ENCODE measurements around the gene B3GNT3. TPM values are rescaled to one million over a fixed set of nuclear protein-coding genes. Genes with fewer than 3 reads are reported as not detected.

The B3GNT3 gene
- total and polyA plus RNA-seq, 4 donors = 0.42 to 4.5 (median 1.9) TPM; not detected in 1

GRCh38 chr19:17753976-17754375 is 41.0 kb upstream of the B3GNT3 start:
- no peaks in the 10 kb centered on the region for H3K4me1 ChIP-seq (ENCODE audit: control insufficient read depth in 1 of 2, insufficient read depth in 2 of 2, low read length in 2 of 2)
- H3K36me3 ChIP-seq (ENCODE audit: control insufficient read depth in 1 of 2, insufficient read depth in 2 of 2, low read length in 1 of 2) = no peaks in the 10 kb centered on the region
- H3K27ac ChIP-seq (ENCODE audit: low read depth in 1 of 2, low read length in 2 of 2) = no peak overlapping the region
- H3K9me3 ChIP-seq (ENCODE audit: control insufficient read depth, low read length) = no peaks in the 10 kb centered on the region
- H3K27me3 ChIP-seq (ENCODE audit: control insufficient read depth in 1 of 2, insufficient read depth in 2 of 2, low read length in 1 of 2) = no peaks in the 10 kb centered on the region
- intact Hi-C loops (cut with DNase I) = no loop called here
- no peak for ATAC-seq (ENCODE audit: low FRiP score)
- no peak for DNase-seq
- 69 to 70% methylated on average over 9 of the region's 9 CpGs for WGBS, 2 donors
- no peak overlapping the region for H3K4me3 ChIP-seq (ENCODE audit: low read length in 2 of 2)

DNA sequence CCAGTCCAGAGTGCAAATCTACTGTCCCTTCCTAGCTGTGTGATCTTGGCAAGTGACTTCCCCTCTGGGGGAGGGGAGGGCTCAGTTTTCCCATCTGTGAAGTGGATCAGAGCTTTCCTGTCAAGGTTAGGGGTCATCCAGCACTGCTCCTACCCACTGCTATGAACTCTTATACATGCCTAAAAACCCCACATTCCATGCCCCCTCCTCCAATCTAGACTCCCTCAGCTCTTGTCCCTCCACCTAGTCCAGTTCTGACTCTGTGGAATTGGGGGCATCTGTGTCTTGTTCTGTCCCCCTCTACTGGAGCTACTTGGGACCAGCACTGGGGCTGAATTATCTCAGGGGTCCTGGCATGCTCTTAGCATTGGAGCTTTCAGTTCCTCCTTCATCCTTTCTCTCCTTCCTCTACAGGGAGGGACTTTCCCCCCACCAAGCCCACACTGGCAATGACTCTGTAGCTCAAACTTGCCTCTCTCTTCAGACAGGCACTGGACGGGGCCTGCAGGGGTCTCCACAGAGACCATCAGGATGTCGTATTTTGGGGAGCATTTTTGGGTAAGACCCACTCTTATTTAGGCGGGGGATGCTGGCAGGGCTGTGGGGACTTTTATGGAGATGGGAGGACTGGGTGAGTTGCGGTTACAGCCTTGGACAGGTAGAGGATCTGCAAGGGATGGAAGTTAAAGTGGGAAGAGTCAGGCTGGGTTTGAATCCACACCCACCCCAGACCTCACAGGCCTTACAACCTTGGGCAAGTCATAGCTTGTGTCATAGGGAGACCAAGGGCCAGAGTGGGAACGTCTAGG is 40.1 kb upstream of the B3GNT3 start:
- H3K27ac ChIP-seq (ENCODE audit: low read depth in 1 of 2, low read length in 2 of 2) = no peak overlapping the region
- H3K27me3 ChIP-seq (ENCODE audit: control insufficient read depth in 1 of 2, insufficient read depth in 2 of 2, low read length in 1 of 2) = no peaks in the 10 kb centered on the region
- no peaks in the 10 kb centered on the region for H3K4me1 ChIP-seq (ENCODE audit: control insufficient read depth in 1 of 2, insufficient read depth in 2 of 2, low read length in 2 of 2)
- intact Hi-C loops (cut with DNase I) = no loop called here
- WGBS, 2 donors = 79 to 83% methylated on average over 5 of the region's 5 CpGs
- H3K4me3 ChIP-seq (ENCODE audit: low read length in 2 of 2) = no peak overlapping the region
- H3K36me3 ChIP-seq (ENCODE audit: control insufficient read depth in 1 of 2, insufficient read depth in 2 of 2, low read length in 1 of 2) = no peaks in the 10 kb centered on the region
- no peak for DNase-seq
- H3K9me3 ChIP-seq (ENCODE audit: control insufficient read depth, low read length) = no peaks in the 10 kb centered on the region
- ATAC-seq (ENCODE audit: low FRiP score) = no peak

GRCh38 chr19:17755443-17755890 is 39.5 kb upstream of the B3GNT3 start:
- Histone ChIP-seq H3K4me1 (ENCODE audit: control insufficient read depth in 1 of 2, insufficient read depth in 2 of 2, low read length in 2 of 2) (no peaks in the 10 kb centered on the region), H3K9me3 (ENCODE audit: control insufficient read depth, low read length) (no peaks in the 10 kb centered on the region), H3K36me3 (ENCODE audit: control insufficient read depth in 1 of 2, insufficient read depth in 2 of 2, low read length in 1 of 2) (no peaks in the 10 kb centered on the region), H3K4me3 (ENCODE audit: low read length in 2 of 2) (no peak overlapping the region), H3K27ac (ENCODE audit: low read depth in 1 of 2, low read length in 2 of 2) (no peak overlapping the region), H3K27me3 (ENCODE audit: control insufficient read depth in 1 of 2, insufficient read depth in 2 of 2, low read length in 1 of 2) (no peaks in the 10 kb centered on the region)
- DNase-seq (no peak), ATAC-seq (ENCODE audit: low FRiP score) (no peak)
- intact Hi-C loops (cut with DNase I) = no loop called here
- 36 to 71% methylated on average over 1 of the region's 1 CpG for WGBS, 2 donors

- H3K27me3 ChIP-seq (ENCODE audit: control insufficient read depth in 1 of 2, insufficient read depth in 2 of 2, low read length in 1 of 2) = no peaks in the 10 kb centered on the region
- intact Hi-C loops (cut with DNase I) = no loop called here
- DNase-seq (no peak), ATAC-seq (ENCODE audit: low FRiP score) (no peak)
- no peaks in the 10 kb centered on the region for H3K36me3 ChIP-seq (ENCODE audit: control insufficient read depth in 1 of 2, insufficient read depth in 2 of 2, low read length in 1 of 2)
- H3K4me1 ChIP-seq (ENCODE audit: control insufficient read depth in 1 of 2, insufficient read depth in 2 of 2, low read length in 2 of 2) = no peaks in the 10 kb centered on the region
- H3K27ac ChIP-seq (ENCODE audit: low read depth in 1 of 2, low read length in 2 of 2) = no peak overlapping the region
- no peaks in the 10 kb centered on the region for H3K9me3 ChIP-seq (ENCODE audit: control insufficient read depth, low read length)
- 62 to 63% methylated on average over 12 of the region's 12 CpGs for WGBS, 2 donors
- H3K4me3 ChIP-seq (ENCODE audit: low read length in 2 of 2) = no peak overlapping the region
These were observed 38.8 kb upstream of the B3GNT3 start for GRCh38 chr19:17755977-17756670.

- no peak for ATAC-seq (ENCODE audit: low FRiP score)
- H3K27ac ChIP-seq (ENCODE audit: low read depth in 1 of 2, low read length in 2 of 2) = no peak overlapping the region
These were observed 37.8 kb upstream of the B3GNT3 start for GRCh38 chr19:17757125-17757524.

GRCh38 chr19:17758515-17758914 is 36.4 kb upstream of the B3GNT3 start:
- intact Hi-C loops (cut with DNase I) = no loop called here

More at GRCh38 chr19:17757125-17757524, 37.8 kb upstream of the B3GNT3 start:
- no peaks in the 10 kb centered on the region for H3K27me3 ChIP-seq (ENCODE audit: control insufficient read depth in 1 of 2, insufficient read depth in 2 of 2, low read length in 1 of 2)
- peak; percentile 64 to 88 for DNase-seq
- H3K36me3 ChIP-seq (ENCODE audit: control insufficient read depth in 1 of 2, insufficient read depth in 2 of 2, low read length in 1 of 2) = no peaks in the 10 kb centered on the region
- no peaks in the 10 kb centered on the region for H3K9me3 ChIP-seq (ENCODE audit: control insufficient read depth, low read length)
- H3K4me1 ChIP-seq (ENCODE audit: control insufficient read depth in 1 of 2, insufficient read depth in 2 of 2, low read length in 2 of 2) = no peaks in the 10 kb centered on the region
- intact Hi-C loops (cut with DNase I) = no loop called here
- WGBS, 2 donors = 1 to 5% methylated on average over 9 of the region's 9 CpGs
- no peak overlapping the region for H3K4me3 ChIP-seq (ENCODE audit: low read length in 2 of 2)

GRCh38 chr19:17761148-17761547 is 33.8 kb upstream of the B3GNT3 start:
- ATAC-seq (ENCODE audit: low FRiP score) (no peak), DNase-seq (no peak)
- H3K36me3 ChIP-seq (ENCODE audit: control insufficient read depth in 1 of 2, insufficient read depth in 2 of 2, low read length in 1 of 2) = no peaks in the 10 kb centered on the region
- WGBS, 2 donors = 77 to 86% methylated on average over 4 of the region's 4 CpGs
- no peaks in the 10 kb centered on the region for H3K9me3 ChIP-seq (ENCODE audit: control insufficient read depth, low read length)
- intact Hi-C loops (cut with DNase I) = loop anchor here in 1 of 2 donors (5.0 kb wide), 1 partner anchor 194 kb away; no protein-coding TSS in a partner anchor
- H3K4me1 ChIP-seq (ENCODE audit: control insufficient read depth in 1 of 2, insufficient read depth in 2 of 2, low read length in 2 of 2) = no peaks in the 10 kb centered on the region
- no peak overlapping the region for H3K27ac ChIP-seq (ENCODE audit: low read depth in 1 of 2, low read length in 2 of 2)
- H3K4me3 ChIP-seq (ENCODE audit: low read length in 2 of 2) = no peak overlapping the region
- H3K27me3 ChIP-seq (ENCODE audit: control insufficient read depth in 1 of 2, insufficient read depth in 2 of 2, low read length in 1 of 2) = no peaks in the 10 kb centered on the region

More at GRCh38 chr19:17758515-17758914, 36.4 kb upstream of the B3GNT3 start:
- 50 to 57% methylated on average over 5 of the region's 5 CpGs for WGBS, 2 donors
- DNase-seq (no peak), ATAC-seq (ENCODE audit: low FRiP score) (no peak)
- Histone ChIP-seq H3K27ac (ENCODE audit: low read depth in 1 of 2, low read length in 2 of 2) (no peak overlapping the region), H3K36me3 (ENCODE audit: control insufficient read depth in 1 of 2, insufficient read depth in 2 of 2, low read length in 1 of 2) (no peaks in the 10 kb centered on the region), H3K4me3 (ENCODE audit: low read length in 2 of 2) (no peak overlapping the region), H3K9me3 (ENCODE audit: control insufficient read depth, low read length) (no peaks in the 10 kb centered on the region), H3K4me1 (ENCODE audit: control insufficient read depth in 1 of 2, insufficient read depth in 2 of 2, low read length in 2 of 2) (no peaks in the 10 kb centered on the region), H3K27me3 (ENCODE audit: control insufficient read depth in 1 of 2, insufficient read depth in 2 of 2, low read length in 1 of 2) (no peaks in the 10 kb centered on the region)

- DNase-seq = peak in 1 of 2 donors; percentile 67
- intact Hi-C loops (cut with DNase I) = loop anchor here in 1 of 2 donors (5.0 kb wide), 1 partner anchor 195 kb away; no protein-coding TSS in a partner anchor
- H3K27ac ChIP-seq (ENCODE audit: low read depth in 1 of 2, low read length in 2 of 2) = no peak overlapping the region
- no peaks in the 10 kb centered on the region for H3K9me3 ChIP-seq (ENCODE audit: control insufficient read depth, low read length)
- ATAC-seq (ENCODE audit: low FRiP score) = no peak
- no peaks in the 10 kb centered on the region for H3K27me3 ChIP-seq (ENCODE audit: control insufficient read depth in 1 of 2, insufficient read depth in 2 of 2, low read length in 1 of 2)
- 58 to 62% methylated on average over 17 of the region's 17 CpGs for WGBS, 2 donors
- no peak overlapping the region for H3K4me3 ChIP-seq (ENCODE audit: low read length in 2 of 2)
- H3K36me3 ChIP-seq (ENCODE audit: control insufficient read depth in 1 of 2, insufficient read depth in 2 of 2, low read length in 1 of 2) = no peaks in the 10 kb centered on the region
- no peaks in the 10 kb centered on the region for H3K4me1 ChIP-seq (ENCODE audit: control insufficient read depth in 1 of 2, insufficient read depth in 2 of 2, low read length in 2 of 2)
These were observed 32.3 kb upstream of the B3GNT3 start for GRCh38 chr19:17762505-17763229.
